Measurements from ENCODE around the gene ZSWIM5.
"Not testable (repeated sequence)": the region's sequence is repeated elsewhere in the genome, so short reads cannot be mapped to it uniquely, and the experiment has no call there.

ZSWIM5 gene

DNA sequence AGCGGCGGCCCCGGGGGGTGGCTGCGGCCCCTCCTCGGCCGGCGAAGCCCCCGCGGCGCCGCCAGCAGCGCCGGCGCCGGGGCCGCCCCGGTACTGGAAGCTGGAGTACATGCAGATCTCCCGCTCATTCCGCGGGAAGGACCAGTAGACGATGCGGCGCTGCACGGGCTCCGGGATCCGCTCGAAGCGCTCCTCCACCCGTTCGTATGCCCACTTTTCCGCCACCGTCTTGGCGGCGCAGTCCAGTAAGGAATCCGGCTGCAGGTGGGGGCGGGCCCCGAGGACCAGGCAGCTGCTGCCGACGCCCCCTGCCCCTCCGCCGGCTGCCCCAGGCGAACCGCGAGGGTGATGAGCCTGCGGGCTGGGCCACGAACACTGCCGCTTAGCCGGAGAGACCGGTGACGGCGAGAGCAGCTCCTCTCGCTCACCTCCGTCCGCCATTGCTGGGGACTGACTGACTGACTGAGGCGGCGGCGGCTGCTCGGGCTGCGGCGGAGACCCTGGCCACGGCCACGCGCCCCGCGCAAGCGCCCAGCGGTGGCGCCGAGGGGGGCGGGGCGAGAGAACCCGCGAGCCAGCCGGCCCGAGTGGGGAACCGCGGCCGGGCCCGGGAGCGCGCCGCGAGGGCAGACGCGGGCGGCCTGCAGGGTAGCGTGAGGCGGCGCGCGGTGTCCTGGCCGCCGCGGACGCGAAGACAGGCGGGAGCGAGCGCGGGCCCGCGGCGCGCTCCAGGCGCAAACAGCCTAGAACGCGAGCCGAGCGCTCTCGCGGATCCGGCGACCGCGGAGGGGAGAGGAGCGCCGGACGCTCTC lies at the start of gene ZSWIM5:
Gene ZSWIM5, minus strand, starts transcription at position 696 of the 812 bp plus-strand sequence. Its CDS starts 255 bp downstream, at position 441.
- DNase-seq = peak; percentile 28
- in situ Hi-C loops (cut with HindIII; ENCODE audit: low pct_ligation_motif_present, low pct_unique_long_range_greater_than_20kb, low sequenced_read_pairs) = no loop called here

DNA sequence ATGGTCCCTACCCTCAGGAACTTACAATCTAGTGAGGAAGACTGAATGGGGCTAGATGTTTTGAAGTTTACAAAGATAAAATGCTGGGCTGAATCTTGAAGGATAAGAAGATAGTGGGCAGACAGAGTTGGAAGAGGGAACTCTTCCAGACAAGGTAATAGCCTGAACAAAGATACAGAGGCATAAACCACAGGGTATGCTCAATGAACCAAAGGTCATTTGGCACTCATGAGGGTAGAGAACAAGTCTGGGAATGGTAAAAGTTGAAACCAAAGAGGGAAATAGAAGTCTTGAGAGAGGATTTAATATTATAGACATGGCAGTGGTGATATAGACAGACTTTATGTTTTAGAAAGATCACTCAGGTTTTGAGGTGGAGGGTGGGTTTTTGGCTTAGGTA lies 48.1 kb upstream of the ZSWIM5 start:
- no peak for DNase-seq
- in situ Hi-C loops (cut with HindIII; ENCODE audit: low pct_ligation_motif_present, low pct_unique_long_range_greater_than_20kb, low sequenced_read_pairs) = no loop called here

DNA sequence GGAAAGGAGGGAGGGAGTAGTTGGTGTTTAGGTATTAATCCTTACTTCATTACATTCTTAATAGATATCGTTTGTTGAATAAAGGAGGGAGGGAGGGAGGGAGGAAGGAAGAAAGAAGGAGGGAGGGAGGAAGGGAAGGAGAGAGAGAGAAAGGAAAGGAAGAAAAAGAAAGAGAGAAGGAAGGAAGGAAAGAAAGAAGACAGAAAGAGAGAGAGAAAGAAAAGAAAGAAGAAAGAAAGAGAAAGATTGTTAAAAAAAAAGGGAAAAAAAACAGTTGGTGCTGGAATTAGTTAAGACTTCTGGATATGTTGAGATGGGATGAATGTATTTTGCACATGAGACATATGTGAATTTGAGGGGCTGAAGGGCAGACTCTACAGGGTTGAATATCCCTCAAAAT lies 44.1 kb upstream of the ZSWIM5 start:
- in situ Hi-C loops (cut with HindIII; ENCODE audit: low pct_ligation_motif_present, low pct_unique_long_range_greater_than_20kb, low sequenced_read_pairs) = no loop called here
- DNase-seq = no peak

DNA sequence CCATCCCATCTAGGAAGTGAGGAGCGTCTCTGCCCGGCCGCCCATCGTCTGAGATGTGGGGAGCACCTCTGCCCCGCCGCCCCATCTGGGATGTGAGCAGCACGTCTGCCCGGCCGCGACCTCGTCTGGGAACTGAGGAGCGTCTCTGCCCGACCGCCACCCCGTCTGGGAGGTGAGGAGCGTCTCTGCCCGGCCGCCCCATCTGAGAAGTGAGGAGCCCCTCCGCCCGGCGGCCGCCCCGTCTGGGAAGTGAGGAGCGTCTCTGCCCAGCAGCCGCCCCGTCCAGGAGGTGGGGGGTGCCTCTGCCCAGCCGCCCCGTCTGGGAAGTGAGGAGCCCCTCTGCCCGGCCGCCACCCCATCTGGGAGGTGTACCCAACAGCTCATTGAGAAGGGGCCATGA lies 41.6 kb upstream of the ZSWIM5 start:
- in situ Hi-C loops (cut with HindIII; ENCODE audit: low pct_ligation_motif_present, low pct_unique_long_range_greater_than_20kb, low sequenced_read_pairs); DNase-seq: not testable (repeated sequence)

DNA sequence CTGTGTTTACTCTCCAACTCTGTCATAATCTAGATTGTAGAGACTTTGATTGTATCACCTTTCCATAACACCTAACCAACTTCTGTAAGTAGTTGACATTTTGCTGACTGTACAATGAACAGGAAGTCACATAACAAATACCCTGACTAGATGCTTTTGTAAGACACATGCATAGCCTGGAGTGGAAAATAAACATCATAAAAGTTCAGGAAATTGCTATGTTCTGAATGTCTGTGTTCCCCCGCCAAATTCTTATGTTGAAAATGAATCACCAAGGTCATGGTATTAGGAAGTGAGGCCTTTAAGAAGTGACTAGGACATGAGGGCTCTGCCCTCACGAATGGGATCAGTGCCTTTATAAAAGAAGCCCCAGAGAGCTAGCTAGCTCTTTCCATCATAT lies 40.4 kb upstream of the ZSWIM5 start:
- in situ Hi-C loops (cut with HindIII; ENCODE audit: low pct_ligation_motif_present, low pct_unique_long_range_greater_than_20kb, low sequenced_read_pairs) = no loop called here
- no peak for DNase-seq

DNA sequence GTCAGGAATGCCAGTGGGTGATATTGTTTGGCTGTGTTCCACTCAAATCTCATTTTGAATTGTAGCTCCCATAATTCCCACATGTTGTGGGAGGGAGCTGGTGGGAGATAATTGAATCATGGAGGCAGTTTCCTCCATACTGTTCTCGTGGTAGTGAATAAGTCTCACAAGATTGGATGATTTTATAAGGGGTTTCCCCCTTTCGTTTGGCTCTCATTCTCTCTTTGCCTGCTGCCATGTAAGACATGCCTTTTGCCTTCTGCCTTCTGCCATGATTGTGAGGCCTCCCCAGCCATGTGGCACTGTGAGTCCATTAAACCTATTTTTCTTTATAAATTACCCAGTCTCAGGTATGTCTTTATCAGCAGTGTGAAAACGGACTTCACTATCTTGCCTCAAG lies 40.0 kb upstream of the ZSWIM5 start:
- in situ Hi-C loops (cut with HindIII; ENCODE audit: low pct_ligation_motif_present, low pct_unique_long_range_greater_than_20kb, low sequenced_read_pairs); DNase-seq: not testable (repeated sequence)

DNA sequence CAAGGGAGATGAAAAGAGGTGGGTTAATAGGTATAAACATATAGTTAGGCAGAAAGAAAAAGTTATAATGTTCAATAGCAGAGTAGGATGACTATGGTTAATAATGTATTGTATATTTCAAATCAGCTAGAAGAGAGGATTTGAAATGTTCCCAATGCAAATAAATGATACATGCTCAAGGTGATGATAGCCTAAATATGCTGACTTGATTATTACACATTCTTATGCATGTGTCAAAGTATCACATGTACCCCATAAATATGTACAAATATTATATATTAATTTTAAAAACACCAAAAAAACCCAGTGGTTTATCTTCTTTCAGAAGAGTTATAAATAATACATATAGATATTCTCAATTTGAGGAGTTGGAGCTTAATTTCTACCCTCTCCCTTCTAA lies 38.3 kb upstream of the ZSWIM5 start:
- DNase-seq = no peak
- in situ Hi-C loops (cut with HindIII; ENCODE audit: low pct_ligation_motif_present, low pct_unique_long_range_greater_than_20kb, low sequenced_read_pairs) = no loop called here

DNA sequence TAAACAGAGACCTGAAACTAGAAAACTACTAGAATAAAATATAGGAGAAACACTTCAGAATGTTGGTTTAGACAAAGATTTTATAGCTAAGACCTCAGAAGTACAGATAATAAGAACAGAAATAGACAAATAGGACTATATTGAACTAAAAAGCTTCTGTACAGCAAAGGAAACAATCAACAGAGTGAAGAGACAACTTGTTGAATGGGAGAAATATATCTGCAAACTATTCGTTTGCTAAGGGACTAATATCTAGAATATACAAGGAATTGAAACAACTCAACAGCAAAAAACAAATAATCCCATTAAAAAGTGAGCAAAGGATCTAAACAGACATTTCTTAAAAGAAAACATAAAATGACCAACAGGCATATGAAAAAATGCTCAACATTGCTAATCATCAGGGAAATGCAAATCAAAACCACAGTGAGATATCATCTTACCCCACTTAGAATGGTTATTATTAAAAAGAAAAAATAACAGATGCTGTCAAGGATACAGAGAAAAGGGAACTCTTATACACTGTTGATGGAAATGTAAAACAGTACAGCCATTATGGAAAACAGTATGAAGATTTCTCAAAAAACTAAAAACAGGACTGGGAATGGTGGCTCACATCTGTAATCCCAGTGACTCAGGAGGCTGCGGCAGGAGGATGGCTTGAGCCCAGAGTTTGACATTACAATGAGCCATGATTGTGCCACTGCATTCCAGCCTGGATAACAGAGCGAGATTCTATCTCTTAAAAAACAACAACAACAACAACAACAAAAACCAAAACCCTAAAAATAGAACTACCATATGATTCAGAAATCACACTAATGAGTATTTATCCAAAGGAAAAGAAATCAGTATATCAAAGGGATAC lies 37.3 kb upstream of the ZSWIM5 start:
- in situ Hi-C loops (cut with HindIII; ENCODE audit: low pct_ligation_motif_present, low pct_unique_long_range_greater_than_20kb, low sequenced_read_pairs) = no loop called here
- DNase-seq = no peak

DNA sequence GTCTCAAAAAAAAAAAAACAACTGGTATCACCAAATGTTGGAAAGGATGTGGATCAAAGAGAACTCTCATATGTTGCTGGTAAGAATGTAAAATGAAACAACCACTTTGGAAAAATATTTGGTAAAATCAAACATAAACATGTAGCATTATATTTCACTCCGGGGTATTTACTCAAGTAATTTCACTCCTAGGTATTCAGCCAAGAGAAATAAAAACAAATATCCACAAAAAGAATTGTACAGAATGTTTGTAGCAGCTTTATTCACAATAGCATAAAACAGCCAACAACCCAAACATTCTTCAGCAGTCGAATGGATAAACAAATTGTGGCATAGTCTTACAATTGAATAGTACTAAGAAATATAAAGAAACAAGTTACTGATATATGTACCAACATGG lies 32.4 kb upstream of the ZSWIM5 start:
- in situ Hi-C loops (cut with HindIII; ENCODE audit: low pct_ligation_motif_present, low pct_unique_long_range_greater_than_20kb, low sequenced_read_pairs) = no loop called here
- no peak for DNase-seq

DNA sequence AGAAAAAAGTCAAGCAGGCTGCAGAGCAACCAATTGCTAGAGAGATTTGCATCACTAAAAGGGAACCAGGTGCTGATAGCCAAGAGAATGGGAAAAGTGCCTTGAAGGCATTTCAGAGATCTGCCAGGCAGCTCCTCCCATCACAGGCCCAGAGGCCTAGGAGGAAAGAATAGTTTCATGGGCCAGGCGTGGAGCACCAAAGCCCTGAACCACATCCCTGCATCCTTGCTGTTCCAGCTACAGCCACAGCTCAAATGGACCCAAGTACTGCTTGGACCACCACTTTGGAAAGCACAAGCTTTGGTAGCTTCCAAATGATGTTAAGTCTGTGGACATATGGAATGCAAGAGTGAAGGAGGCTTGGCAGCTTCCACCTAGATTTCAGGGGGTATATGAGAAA lies 29.7 kb upstream of the ZSWIM5 start:
- in situ Hi-C loops (cut with HindIII; ENCODE audit: low pct_ligation_motif_present, low pct_unique_long_range_greater_than_20kb, low sequenced_read_pairs) = no loop called here
- no peak for DNase-seq

DNA sequence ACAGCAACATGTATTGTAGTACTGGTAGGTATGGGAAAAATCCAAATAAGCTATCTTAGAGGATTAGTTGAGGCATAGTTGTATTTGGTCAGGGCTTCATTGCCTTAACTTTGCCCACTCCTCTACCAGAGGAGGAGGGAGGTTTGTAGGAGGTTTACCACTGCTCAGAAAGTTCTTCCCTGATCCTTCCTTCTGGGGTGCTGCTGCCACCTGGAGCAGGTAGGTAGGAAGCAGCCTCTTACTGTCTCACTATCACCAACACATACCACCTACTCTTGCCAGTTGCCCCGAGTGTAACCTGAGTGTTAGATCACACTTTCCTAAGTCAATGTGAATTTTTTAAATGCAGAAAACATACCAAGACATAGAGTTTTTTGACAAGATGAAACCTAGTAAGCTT lies 24.1 kb upstream of the ZSWIM5 start:
- in situ Hi-C loops (cut with HindIII; ENCODE audit: low pct_ligation_motif_present, low pct_unique_long_range_greater_than_20kb, low sequenced_read_pairs) = no loop called here
- no peak for DNase-seq

DNA sequence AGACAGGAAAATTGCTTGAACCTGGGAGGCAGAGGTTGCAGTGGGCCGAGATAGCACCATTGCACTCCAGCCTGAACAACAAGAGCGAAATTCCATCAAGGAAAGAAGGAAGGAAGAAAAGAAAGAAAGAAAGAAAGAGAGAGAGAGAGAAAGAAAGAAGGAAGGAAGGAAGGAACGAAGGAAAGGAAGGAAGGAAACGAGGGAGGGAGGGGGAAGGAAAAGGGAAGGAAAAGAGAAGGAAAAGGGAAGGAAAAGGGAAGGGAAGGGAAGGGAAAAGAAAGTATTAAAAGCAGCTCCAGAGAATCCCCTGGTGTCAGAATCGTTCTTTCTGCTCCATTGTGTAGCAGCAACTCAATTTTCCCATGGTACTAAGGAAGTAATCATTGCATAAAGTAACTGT lies 19.2 kb upstream of the ZSWIM5 start:
- no peak for DNase-seq
- in situ Hi-C loops (cut with HindIII; ENCODE audit: low pct_ligation_motif_present, low pct_unique_long_range_greater_than_20kb, low sequenced_read_pairs) = no loop called here

DNA sequence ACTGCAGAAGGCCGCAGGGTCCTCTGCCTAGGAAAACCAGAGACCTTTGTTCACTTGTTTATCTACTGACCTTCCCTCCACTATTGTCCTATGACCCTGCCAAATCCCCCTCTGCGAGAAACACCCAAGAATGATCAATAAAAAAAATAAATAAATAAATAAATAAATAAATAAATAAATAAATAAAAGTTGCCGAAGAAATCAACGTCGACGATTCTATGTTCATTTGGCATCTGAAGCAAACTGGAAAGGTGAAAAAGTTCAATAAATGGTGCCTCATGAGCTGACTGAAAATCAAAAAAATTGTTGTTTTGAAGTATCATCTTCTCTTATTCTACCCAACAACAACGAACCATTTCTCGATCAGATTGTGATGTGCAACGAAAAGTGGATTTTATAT lies 17.3 kb upstream of the ZSWIM5 start:
- DNase-seq; in situ Hi-C loops (cut with HindIII; ENCODE audit: low pct_ligation_motif_present, low pct_unique_long_range_greater_than_20kb, low sequenced_read_pairs): not testable (repeated sequence)

DNA sequence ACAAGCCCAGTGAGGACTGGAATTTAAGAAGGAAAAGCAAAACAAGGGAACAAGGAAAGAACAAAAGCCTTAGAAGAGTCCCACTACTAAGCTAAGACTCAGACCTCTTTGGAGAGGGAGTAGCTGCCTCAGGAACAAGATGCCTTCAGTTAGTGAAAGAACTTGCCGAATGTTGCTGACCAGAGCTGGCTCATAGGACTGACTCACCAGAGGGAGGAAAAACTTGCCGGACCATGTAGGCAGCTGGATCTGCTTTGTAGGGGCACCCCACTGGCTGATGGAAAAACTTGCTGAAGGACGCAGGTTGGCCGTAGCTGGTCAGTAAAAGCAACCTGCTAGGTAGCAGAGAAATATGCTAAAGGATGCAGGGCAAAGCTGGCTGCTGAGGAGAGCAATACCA lies 15.3 kb upstream of the ZSWIM5 start:
- in situ Hi-C loops (cut with HindIII; ENCODE audit: low pct_ligation_motif_present, low pct_unique_long_range_greater_than_20kb, low sequenced_read_pairs) = no loop called here

DNA sequence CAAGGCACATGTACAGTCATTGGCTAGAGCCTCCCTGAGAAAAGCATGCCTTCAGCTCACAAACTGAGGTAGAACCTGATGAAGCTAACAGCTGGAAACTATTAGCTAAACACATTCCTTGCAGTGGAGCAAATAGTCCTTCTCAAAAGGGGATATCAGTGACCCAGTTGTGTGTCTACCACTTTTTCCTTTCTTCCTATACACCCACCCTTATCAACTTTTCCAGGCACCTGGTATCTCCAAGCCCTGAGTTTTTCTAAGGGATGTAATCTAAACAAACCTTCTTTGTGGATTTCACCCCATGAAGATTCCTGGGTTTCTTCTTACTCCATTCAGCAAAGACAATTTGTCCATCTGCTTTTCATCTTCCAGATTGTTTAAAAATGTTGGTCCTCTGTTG lies 10.5 kb upstream of the ZSWIM5 start:
- in situ Hi-C loops (cut with HindIII; ENCODE audit: low pct_ligation_motif_present, low pct_unique_long_range_greater_than_20kb, low sequenced_read_pairs) = no loop called here
- DNase-seq = no peak

More for the DNA sequence above, 15.3 kb upstream of the ZSWIM5 start:
- no peak for DNase-seq

DNA sequence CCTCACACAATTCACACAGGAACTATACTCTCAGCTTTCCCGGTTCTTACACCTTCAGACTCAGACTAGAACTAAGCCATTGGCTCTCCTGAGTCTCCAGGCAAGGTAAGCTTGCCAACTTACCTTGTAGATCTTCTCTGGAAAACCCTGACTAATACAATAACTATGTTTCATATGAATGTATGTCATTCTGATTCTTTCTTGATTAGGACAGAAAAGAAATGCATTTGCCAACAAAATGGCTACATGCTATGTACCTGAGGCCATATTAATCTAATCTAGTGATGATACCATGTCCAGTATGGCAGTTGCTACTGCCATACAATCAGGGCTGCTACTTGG lies 9.8 kb upstream of the ZSWIM5 start:
- in situ Hi-C loops (cut with HindIII; ENCODE audit: low pct_ligation_motif_present, low pct_unique_long_range_greater_than_20kb, low sequenced_read_pairs) = no loop called here
- DNase-seq = no peak

DNA sequence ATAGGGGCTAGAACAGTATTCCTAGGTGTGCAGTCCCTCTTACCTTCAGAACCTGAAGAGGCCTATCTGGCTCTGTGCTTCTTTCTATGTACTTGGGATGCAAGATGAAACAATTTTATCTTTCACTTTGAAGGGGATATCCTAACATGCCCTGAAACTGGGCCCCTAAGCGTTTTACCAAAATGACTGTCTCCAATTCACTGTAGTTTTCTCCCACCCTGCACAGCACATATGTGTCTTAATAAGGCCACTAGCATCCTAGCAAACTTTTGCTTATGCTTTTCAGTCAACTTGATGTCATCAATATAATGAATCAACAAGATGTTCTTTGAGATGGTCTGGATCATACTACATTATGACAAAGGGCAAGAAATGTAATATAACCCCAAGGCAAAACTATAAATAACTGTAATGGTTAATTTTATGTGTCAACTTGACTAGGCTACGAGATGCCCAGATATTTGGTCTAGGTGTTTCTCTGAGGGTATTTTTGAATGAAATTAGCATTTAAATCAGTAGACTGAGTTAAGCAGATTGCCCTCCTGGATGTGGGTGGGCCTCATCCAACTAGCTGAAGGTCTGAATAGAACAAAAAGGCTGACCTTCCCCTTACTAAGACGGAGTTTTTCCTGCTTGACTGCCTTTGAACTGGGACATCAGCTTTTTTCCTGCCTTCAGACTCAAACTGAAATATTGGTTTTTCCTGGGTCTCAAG lies 9.2 kb upstream of the ZSWIM5 start:
- DNase-seq = no peak
- in situ Hi-C loops (cut with HindIII; ENCODE audit: low pct_ligation_motif_present, low pct_unique_long_range_greater_than_20kb, low sequenced_read_pairs) = no loop called here

DNA sequence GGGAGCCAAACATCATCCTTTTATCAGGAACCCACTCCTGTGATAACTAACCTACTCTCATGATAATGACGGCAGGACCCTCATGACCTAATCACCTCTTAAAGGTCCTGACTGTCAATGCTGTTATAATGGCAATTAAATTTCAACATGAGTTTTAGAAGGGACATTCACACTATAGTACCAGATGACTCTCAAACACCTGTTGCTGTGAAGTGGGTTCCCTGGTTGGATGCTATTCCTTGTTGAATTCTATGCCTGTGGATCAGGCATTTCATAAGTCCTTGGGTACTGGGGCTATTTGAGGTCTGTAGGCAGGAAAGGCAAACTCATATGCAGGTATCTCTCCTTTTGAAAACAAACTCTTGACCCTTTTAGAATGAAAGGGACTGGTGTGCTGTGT lies 7.5 kb upstream of the ZSWIM5 start:
- DNase-seq = no peak
- in situ Hi-C loops (cut with HindIII; ENCODE audit: low pct_ligation_motif_present, low pct_unique_long_range_greater_than_20kb, low sequenced_read_pairs) = no loop called here

DNA sequence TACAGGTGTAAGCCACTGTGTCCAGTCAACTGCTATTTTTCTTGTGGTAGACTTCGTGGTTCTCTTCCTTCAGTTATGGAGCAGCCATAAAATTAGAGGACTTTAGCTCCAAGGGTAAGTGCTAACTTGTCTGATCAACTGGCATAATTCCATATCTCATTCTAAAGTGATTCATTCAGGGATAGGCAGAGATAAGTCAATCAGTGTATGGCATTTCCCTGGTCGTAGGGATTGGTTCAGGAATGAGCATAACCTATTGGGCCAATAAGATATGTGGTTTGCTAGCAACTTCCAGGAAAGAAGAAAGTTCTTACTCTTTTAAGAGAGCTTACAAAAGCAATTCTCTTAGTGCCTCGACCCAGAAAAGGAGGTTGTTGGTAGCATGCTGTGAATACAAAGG lies 4.7 kb upstream of the ZSWIM5 start:
- in situ Hi-C loops (cut with HindIII; ENCODE audit: low pct_ligation_motif_present, low pct_unique_long_range_greater_than_20kb, low sequenced_read_pairs) = no loop called here
- DNase-seq = no peak
